ENCODE measurements around the gene BHLHE41. TPM values are rescaled to one million over a fixed set of nuclear protein-coding genes. Genes with fewer than 3 reads are reported as not detected.

BHLHE41 gene
- polyA plus RNA-seq, 1 of the 3 experiments (the other 2 are of a cell fraction): 16.1 TPM

DNA sequence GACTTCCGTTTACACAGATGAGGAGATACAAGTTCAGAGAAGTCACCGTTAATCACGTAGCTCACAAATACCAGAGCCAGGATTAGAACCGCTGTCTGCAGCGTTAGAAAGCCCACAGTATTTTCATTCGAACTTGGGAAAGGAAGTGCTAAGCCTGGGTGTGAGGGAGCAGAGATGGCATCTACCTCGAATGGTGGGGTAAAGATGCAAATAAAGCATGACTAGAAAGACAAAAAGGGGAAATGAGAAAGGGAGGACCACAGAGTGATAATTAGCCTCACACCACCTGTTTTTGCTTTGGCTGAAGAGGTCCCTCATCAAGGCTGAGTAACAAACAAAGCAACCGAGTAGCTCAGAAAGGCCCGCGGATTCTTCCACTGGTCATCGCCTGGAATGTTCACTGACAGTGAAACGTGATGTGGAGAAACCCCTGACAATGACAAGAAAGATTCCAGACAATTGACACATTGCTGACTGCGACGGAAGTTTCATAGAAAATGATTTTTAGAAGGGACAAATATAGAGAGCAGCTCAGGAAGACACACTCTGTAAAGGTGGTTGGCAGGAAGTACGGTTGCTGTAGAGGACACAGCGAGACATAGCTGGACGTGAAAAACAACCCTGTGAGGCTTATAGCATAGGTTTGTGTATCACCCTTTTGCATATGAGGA is 31.5 kb upstream of the BHLHE41 start:
- H2AFZ ChIP-seq (ENCODE audit: low read depth): no peak overlapping the region
- H3F3A ChIP-seq (replicated peaks; ENCODE audit: insufficient read depth): peaks cover 19% of the 10 kb centered on the region
- no peaks in the 10 kb centered on the region for H3K9me3 ChIP-seq
- H4K20me1 ChIP-seq (ENCODE audit: insufficient read depth): no peaks in the 10 kb centered on the region
- no peak overlapping the region for H3K9ac ChIP-seq
- WGBS (ENCODE audit: low lambda C conversion rate): 88% methylated on average over 17 of the region's 17 CpGs
- no peaks in the 10 kb centered on the region for H3K27me3 ChIP-seq (ENCODE audit: insufficient read depth)
- no peak for TF ChIP-seq RFX5 (IDR thresholded peaks at IDR 0.05; ENCODE audit: low read length)
- no peak for TF ChIP-seq NFIC (IDR thresholded peaks at IDR 0.05; ENCODE audit: borderline replicate concordance)
- no peak for TF ChIP-seq FOXJ3 (CRISPR knock-in tag; IDR thresholded peaks at IDR 0.05)
- no peak for TF ChIP-seq ELF1 (IDR thresholded peaks at IDR 0.05)
- TF ChIP-seq RXRA (IDR thresholded peaks at IDR 0.05; ENCODE audit: borderline replicate concordance, low read depth): no peak
- no peak for TF ChIP-seq MXI1 (IDR thresholded peaks at IDR 0.05; ENCODE audit: low read depth, low read length)
- no peak for TF ChIP-seq EZH2phosphoT487 (IDR thresholded peaks at IDR 0.05; ENCODE audit: borderline replicate concordance, low read depth)
- TF ChIP-seq TEAD4 (IDR thresholded peaks at IDR 0.05; ENCODE audit: borderline replicate concordance, insufficient read depth): no peak
- TF ChIP-seq GABPA (IDR thresholded peaks at IDR 0.05; ENCODE audit: low read depth): no peak
- no peak for TF ChIP-seq FOXM1 (IDR thresholded peaks at IDR 0.05; ENCODE audit: low read depth)
- TF ChIP-seq TAF1 (IDR thresholded peaks at IDR 0.05; ENCODE audit: borderline replicate concordance, low read depth, low read length): no peak
- TF ChIP-seq, protein P1, sequence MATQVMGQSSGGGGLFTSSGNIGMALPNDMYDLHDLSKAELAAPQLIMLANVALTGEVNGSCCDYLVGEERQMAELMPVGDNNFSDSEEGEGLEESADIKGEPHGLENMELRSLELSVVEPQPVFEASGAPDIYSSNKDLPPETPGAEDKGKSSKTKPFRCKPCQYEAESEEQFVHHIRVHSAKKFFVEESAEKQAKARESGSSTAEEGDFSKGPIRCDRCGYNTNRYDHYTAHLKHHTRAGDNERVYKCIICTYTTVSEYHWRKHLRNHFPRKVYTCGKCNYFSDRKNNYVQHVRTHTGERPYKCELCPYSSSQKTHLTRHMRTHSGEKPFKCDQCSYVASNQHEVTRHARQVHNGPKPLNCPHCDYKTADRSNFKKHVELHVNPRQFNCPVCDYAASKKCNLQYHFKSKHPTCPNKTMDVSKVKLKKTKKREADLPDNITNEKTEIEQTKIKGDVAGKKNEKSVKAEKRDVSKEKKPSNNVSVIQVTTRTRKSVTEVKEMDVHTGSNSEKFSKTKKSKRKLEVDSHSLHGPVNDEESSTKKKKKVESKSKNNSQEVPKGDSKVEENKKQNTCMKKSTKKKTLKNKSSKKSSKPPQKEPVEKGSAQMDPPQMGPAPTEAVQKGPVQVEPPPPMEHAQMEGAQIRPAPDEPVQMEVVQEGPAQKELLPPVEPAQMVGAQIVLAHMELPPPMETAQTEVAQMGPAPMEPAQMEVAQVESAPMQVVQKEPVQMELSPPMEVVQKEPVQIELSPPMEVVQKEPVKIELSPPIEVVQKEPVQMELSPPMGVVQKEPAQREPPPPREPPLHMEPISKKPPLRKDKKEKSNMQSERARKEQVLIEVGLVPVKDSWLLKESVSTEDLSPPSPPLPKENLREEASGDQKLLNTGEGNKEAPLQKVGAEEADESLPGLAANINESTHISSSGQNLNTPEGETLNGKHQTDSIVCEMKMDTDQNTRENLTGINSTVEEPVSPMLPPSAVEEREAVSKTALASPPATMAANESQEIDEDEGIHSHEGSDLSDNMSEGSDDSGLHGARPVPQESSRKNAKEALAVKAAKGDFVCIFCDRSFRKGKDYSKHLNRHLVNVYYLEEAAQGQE (IDR thresholded peaks at IDR 0.05; ENCODE audit: low read depth, low read length): no peak
- H3K36me3 ChIP-seq (replicated peaks in 1 of 2; ENCODE audit: control insufficient read depth in 1 of 2, insufficient read depth in 2 of 2, low read length in 1 of 2): no peaks in the 10 kb centered on the region
- ChIA-PET CTCF (interaction anchor here (1.2 to 1.3 kb wide), 2 partner anchors 12 to 34 kb away, joined by 3 to 4 read pairs; no protein-coding TSS in a partner anchor), POLR2A (no interaction called here)
- DNase-seq: no peak
- H3K4me2 ChIP-seq: no peak overlapping the region
- H3K27ac ChIP-seq (ENCODE audit: low read depth in 2 of 2, low read length in 1 of 2): no peak overlapping the region
- no peak overlapping the region for H3K4me3 ChIP-seq (ENCODE audit: low read depth in 2 of 2, low read length in 1 of 2)
- no peaks in the 10 kb centered on the region for H3K79me2 ChIP-seq (ENCODE audit: insufficient read depth)
- no peaks in the 10 kb centered on the region for H3K9me2 ChIP-seq
- H3K4me1 ChIP-seq (ENCODE audit: control insufficient read depth in 1 of 2, insufficient read depth in 2 of 2, low read depth in 1 of 2, low read length in 1 of 2): peaks cover 2 to 21% of the 10 kb centered on the region in 2 experiments

DNA sequence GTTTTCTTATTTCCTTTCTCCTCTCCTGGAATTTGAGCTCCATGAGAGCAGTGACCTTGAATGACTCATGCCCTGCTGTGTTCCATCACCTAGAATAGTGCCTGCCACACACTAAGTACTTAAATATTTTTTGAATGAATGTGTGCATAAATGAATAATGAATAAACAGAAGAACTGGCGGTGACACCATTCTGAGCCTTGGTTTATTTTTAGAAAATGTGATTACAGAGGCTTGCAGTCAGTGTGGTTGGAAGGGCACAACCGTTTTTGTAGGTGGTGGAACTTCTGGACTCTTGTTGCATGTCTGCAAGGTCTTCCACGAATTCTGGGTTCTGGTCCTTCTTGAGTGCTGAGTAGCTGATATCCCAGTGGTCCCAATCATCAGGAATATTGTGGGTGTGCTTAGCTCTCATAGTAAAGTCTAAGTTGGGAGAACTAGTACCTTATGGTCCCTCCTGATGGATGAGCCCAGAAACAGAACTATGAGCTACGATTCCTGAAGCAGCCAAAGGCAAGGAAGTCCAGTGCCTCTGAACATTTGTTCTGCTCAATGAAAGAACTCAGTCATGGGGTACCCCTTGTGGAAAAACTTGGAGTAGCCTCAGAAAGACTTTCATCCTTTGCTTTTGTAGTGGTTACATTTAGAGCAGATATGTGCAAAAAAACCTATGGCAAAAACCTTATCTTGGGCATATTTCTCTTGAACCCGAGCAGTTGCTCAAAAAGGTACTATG is 28.8 kb upstream of the BHLHE41 start:
- H3K79me2 ChIP-seq (ENCODE audit: insufficient read depth): no peaks in the 10 kb centered on the region
- peak overlapping the region; percentile 79 for H2AFZ ChIP-seq (ENCODE audit: low read depth)
- POLR2A ChIA-PET: no interaction called here
- H3K4me2 ChIP-seq: peak overlapping the region; percentile 67
- DNase-seq: no peak
- WGBS (ENCODE audit: low lambda C conversion rate): 26% methylated on average over 5 of the region's 5 CpGs
- CTCF ChIA-PET: no interaction called here
- H3K9me2 ChIP-seq: no peaks in the 10 kb centered on the region
- H3F3A ChIP-seq (replicated peaks; ENCODE audit: insufficient read depth): peaks cover 29% of the 10 kb centered on the region
- H3K27ac ChIP-seq (ENCODE audit: low read depth in 2 of 2, low read length in 1 of 2): peak overlapping the region; percentile 67 to 93; a peak in 3 of 4 replicates
- no peaks in the 10 kb centered on the region for H3K27me3 ChIP-seq (ENCODE audit: insufficient read depth)
- H3K36me3 ChIP-seq (replicated peaks in 1 of 2; ENCODE audit: control insufficient read depth in 1 of 2, insufficient read depth in 2 of 2, low read length in 1 of 2): no peaks in the 10 kb centered on the region
- H3K4me1 ChIP-seq (ENCODE audit: control insufficient read depth in 1 of 2, insufficient read depth in 2 of 2, low read depth in 1 of 2, low read length in 1 of 2): peaks cover 2 to 25% of the 10 kb centered on the region in 2 experiments
- 0 out of 4 replicates have a peak overlapping the region, but pooled peaks of 1 of the 2 experiments have one; percentile 10 for H3K4me3 ChIP-seq (ENCODE audit: low read depth in 2 of 2, low read length in 1 of 2)
- H3K9ac ChIP-seq: peak overlapping the region; percentile 61
- H4K20me1 ChIP-seq (ENCODE audit: insufficient read depth): no peaks in the 10 kb centered on the region
- H3K9me3 ChIP-seq: no peaks in the 10 kb centered on the region
- TF ChIP-seq MEF2A (IDR thresholded peaks at IDR 0.05; ENCODE audit: borderline replicate concordance, low read depth) (peak; percentile 100), GABPA (IDR thresholded peaks at IDR 0.05; ENCODE audit: low read depth) (peak; percentile 41; the same call in 1 of the 2 replicates), NFIC (IDR thresholded peaks at IDR 0.05; ENCODE audit: borderline replicate concordance) (peak; percentile 92), FOXJ3 (CRISPR knock-in tag; IDR thresholded peaks at IDR 0.05) (no peak), POLR2AphosphoS5 (IDR thresholded peaks at IDR 0.05; ENCODE audit: low read depth, low read length) (peak; percentile 93; the same call in 1 of the 2 replicates), FOXM1 (IDR thresholded peaks at IDR 0.05; ENCODE audit: low read depth) (peak; percentile 87), NRF1 (IDR thresholded peaks at IDR 0.05; ENCODE audit: low read depth, low read length) (no peak), EZH2phosphoT487 (IDR thresholded peaks at IDR 0.05; ENCODE audit: borderline replicate concordance, low read depth) (no peak), TEAD4 (IDR thresholded peaks at IDR 0.05; ENCODE audit: borderline replicate concordance, insufficient read depth) (peak; percentile 98), SMC3 (IDR thresholded peaks at IDR 0.05; ENCODE audit: low read depth, low read length) (no peak), YY1 (IDR thresholded peaks at IDR 0.05; ENCODE audit: low read depth) (peak; percentile 45; the same call in 1 of the 2 replicates)
- TF ChIP-seq, protein P2, sequence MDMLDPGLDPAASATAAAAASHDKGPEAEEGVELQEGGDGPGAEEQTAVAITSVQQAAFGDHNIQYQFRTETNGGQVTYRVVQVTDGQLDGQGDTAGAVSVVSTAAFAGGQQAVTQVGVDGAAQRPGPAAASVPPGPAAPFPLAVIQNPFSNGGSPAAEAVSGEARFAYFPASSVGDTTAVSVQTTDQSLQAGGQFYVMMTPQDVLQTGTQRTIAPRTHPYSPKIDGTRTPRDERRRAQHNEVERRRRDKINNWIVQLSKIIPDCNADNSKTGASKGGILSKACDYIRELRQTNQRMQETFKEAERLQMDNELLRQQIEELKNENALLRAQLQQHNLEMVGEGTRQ (IDR thresholded peaks at IDR 0.05; ENCODE audit: borderline replicate concordance, low read depth, low read length): no peak
- TF ChIP-seq, protein P3, sequence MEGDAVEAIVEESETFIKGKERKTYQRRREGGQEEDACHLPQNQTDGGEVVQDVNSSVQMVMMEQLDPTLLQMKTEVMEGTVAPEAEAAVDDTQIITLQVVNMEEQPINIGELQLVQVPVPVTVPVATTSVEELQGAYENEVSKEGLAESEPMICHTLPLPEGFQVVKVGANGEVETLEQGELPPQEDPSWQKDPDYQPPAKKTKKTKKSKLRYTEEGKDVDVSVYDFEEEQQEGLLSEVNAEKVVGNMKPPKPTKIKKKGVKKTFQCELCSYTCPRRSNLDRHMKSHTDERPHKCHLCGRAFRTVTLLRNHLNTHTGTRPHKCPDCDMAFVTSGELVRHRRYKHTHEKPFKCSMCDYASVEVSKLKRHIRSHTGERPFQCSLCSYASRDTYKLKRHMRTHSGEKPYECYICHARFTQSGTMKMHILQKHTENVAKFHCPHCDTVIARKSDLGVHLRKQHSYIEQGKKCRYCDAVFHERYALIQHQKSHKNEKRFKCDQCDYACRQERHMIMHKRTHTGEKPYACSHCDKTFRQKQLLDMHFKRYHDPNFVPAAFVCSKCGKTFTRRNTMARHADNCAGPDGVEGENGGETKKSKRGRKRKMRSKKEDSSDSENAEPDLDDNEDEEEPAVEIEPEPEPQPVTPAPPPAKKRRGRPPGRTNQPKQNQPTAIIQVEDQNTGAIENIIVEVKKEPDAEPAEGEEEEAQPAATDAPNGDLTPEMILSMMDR (IDR thresholded peaks at IDR 0.05): peak; percentile 51
